H1 (cell line): ENCODE data around the gene PIM2. TPM values are rescaled to one million over a fixed set of nuclear protein-coding genes. Genes with fewer than 3 reads are reported as not detected.

ENCODE experiments used
- CTCF ChIA-PET: fragments of 300-600 bp; sonication (Branson Sonifier 250); formaldehyde crosslinking; loops from one replicate; lab custom pipeline; 2021; ENCODE audit not compliant: partially characterized antibody; lab: Charles Lee
- POLR2A ChIA-PET: fragments of 300-600 bp; sonication (Branson Sonifier 250); formaldehyde crosslinking; loops from one replicate; lab custom pipeline; 2021; ENCODE audit warnings: inconsistent platforms; ENCODE audit not compliant: partially characterized antibody; lab: Charles Lee
- DNase-seq, 2 experiments: peaks; one replicate each; pipeline versions ENCODE4 v3.0.0 to v3.0.0-alpha.2; 2010 to 2022; ENCODE audit warnings: low spot score in 2 of 2, low read depth in 1 of 2, mixed read lengths in 1 of 2
- FAIRE-seq: peaks from 2 replicates; lab custom pipeline; 2011; peaks lifted over from hg19 to GRCh38; lab: Jason Lieb, UNC
- H2AFZ ChIP-seq: 2 replicates; pipeline ENCODE4 v1.8.1; 2012; ENCODE audit warnings: low read length, inconsistent platforms
- H2AK5ac ChIP-seq: 2 replicates; pipeline ENCODE4 v1.6.1; 2013; ENCODE audit warnings: low read depth, low read length
- H2BK120ac ChIP-seq: replicated peaks from 2 replicates; pipeline ENCODE3; 2013; ENCODE audit warnings: low read depth, low read length, inconsistent platforms
- H2BK12ac ChIP-seq: 2 replicates; pipeline ENCODE4 v1.6.1; 2013; ENCODE audit warnings: low read depth, low read length
- H2BK15ac ChIP-seq: 2 replicates; pipeline ENCODE4 v1.6.1; 2013; ENCODE audit warnings: low read length
- H2BK20ac ChIP-seq: 2 replicates; pipeline ENCODE4 v1.6.1; 2013; ENCODE audit warnings: low read length
- H2BK5ac ChIP-seq: 2 replicates; pipeline ENCODE4 v1.6.1; 2013; ENCODE audit warnings: low read depth, low read length
- H3K14ac ChIP-seq: 2 replicates; pipeline ENCODE4 v1.6.1; 2013; ENCODE audit warnings: inconsistent platforms; ENCODE audit not compliant: insufficient read length
- H3K18ac ChIP-seq: 2 replicates; pipeline ENCODE4 v1.6.1; 2013; ENCODE audit warnings: low read length; ENCODE audit errors: extremely low read depth
- H3K23ac ChIP-seq: 2 replicates; pipeline ENCODE4 v1.6.1; 2013; ENCODE audit warnings: inconsistent platforms; ENCODE audit not compliant: insufficient read length
- H3K23me2 ChIP-seq: 2 replicates; pipeline ENCODE4 v1.6.1; 2013; ENCODE audit warnings: low read depth, low read length
- H3K27ac ChIP-seq: 2 replicates; pipeline ENCODE4 v1.6.1; 2011; ENCODE audit warnings: low read depth, low read length, inconsistent platforms
- H3K27me3 ChIP-seq, 4 experiments: replicated peaks in 1 of 4; 1 replicate in 1 of 4; 2 replicates in 3 of 4; pipeline versions ENCODE4 v1.6.1 to v1.8.1; 2011 to 2013; ENCODE audit warnings: low read length in 3 of 4, mild to moderate bottlenecking in 3 of 4, inconsistent platforms in 2 of 4, mixed read lengths in 2 of 4, moderate library complexity in 1 of 4; ENCODE audit not compliant: control insufficient read depth in 3 of 4, insufficient read depth in 3 of 4; ENCODE audit errors: extremely low read depth in 1 of 4
- H3K36me3 ChIP-seq, 4 experiments: 2 replicates each; pipeline versions ENCODE4 v1.6.1 to v1.8.1; 2011 to 2013; ENCODE audit warnings: mild to moderate bottlenecking in 4 of 4, low read length in 3 of 4, moderate library complexity in 2 of 4, control low read depth in 1 of 4, inconsistent platforms in 1 of 4; ENCODE audit not compliant: insufficient read depth in 4 of 4, control insufficient read depth in 2 of 4
- H3K4ac ChIP-seq: replicated peaks from 2 replicates; pipeline ENCODE3; 2013; ENCODE audit warnings: low read length, low read depth, mixed read lengths, inconsistent platforms; ENCODE audit not compliant: insufficient read length
- H3K4me1 ChIP-seq, 4 experiments: replicated peaks in 1 of 4; 1 replicate in 1 of 4; 2 replicates in 3 of 4; pipeline versions ENCODE4 v1.6.1 to v1.8.1; 2011 to 2013; ENCODE audit warnings: low read length in 3 of 4, inconsistent platforms in 2 of 4, mixed read lengths in 1 of 4; ENCODE audit not compliant: insufficient read depth in 4 of 4, control insufficient read depth in 3 of 4
- H3K4me2 ChIP-seq, 2 experiments: 2 replicates each; pipeline versions ENCODE4 v1.6.1 to v1.8.1; 2011 to 2013; ENCODE audit warnings: low read depth in 2 of 2, low read length in 2 of 2, control low read depth in 1 of 2, inconsistent platforms in 1 of 2, mild to moderate bottlenecking in 1 of 2; ENCODE audit not compliant: insufficient read depth in 1 of 2
- H3K4me3 ChIP-seq, 4 experiments: fragments of 200-600, 300-600 bp in 1 of 4; sonication (generic), shearing (Covaris generic), sonication (Bioruptor Twin) in 1 of 4; 2 replicates each; pipeline versions ENCODE4 v1.5.1 to v1.8.1; 2011 to 2016; ENCODE audit warnings: low read length in 4 of 4, low read depth in 3 of 4, control low read depth in 2 of 4, inconsistent platforms in 2 of 4, mild to moderate bottlenecking in 2 of 4, mixed read lengths in 1 of 4, moderate library complexity in 1 of 4; ENCODE audit not compliant: insufficient read depth in 2 of 4; ENCODE audit errors: extremely low read depth in 1 of 4
- H3K56ac ChIP-seq: replicated peaks from 2 replicates; pipeline ENCODE3; 2013; ENCODE audit warnings: low read depth, mild to moderate bottlenecking, mixed read lengths, low read length, inconsistent platforms; ENCODE audit not compliant: insufficient read length
- H3K79me1 ChIP-seq: 2 replicates; pipeline ENCODE4 v1.6.1; 2013; ENCODE audit warnings: low read depth, low read length, control low read depth
- H3K79me2 ChIP-seq, 2 experiments: 2 replicates each; pipeline versions ENCODE4 v1.6.1 to v1.8.1; 2012 to 2013; ENCODE audit warnings: low read length in 2 of 2, mild to moderate bottlenecking in 2 of 2, inconsistent platforms in 1 of 2; ENCODE audit not compliant: insufficient read depth in 2 of 2, control insufficient read depth in 1 of 2
- H3K9ac ChIP-seq, 4 experiments: replicated peaks in 1 of 4; 1 replicate in 1 of 4; 2 replicates in 3 of 4; pipeline versions ENCODE4 v1.6.1 to v1.8.1; 2011 to 2013; ENCODE audit warnings: low read depth in 3 of 4, low read length in 3 of 4, control low read depth in 2 of 4, mild to moderate bottlenecking in 2 of 4, moderate library complexity in 2 of 4, inconsistent platforms in 1 of 4; ENCODE audit errors: extremely low read depth in 1 of 4
- H3K9me3 ChIP-seq, 2 experiments: 2 replicates each; pipeline versions ENCODE4 v1.6.1 to v1.8.1; 2012 to 2013; ENCODE audit warnings: mild to moderate bottlenecking in 2 of 2, moderate library complexity in 2 of 2, control low read depth in 1 of 2, inconsistent platforms in 1 of 2, low read depth in 1 of 2, low read length in 1 of 2, mixed read lengths in 1 of 2; ENCODE audit not compliant: insufficient read depth in 2 of 2
- H4K20me1 ChIP-seq, 2 experiments: replicated peaks in 1 of 2; 2 replicates each; pipeline versions ENCODE3 to v1.8.1; 2011 to 2013; ENCODE audit warnings: inconsistent platforms in 2 of 2, low read length in 2 of 2, mild to moderate bottlenecking in 1 of 2; ENCODE audit not compliant: insufficient read depth in 2 of 2, control insufficient read depth in 1 of 2
- H4K5ac ChIP-seq: 2 replicates; pipeline ENCODE4 v1.6.1; 2013; ENCODE audit warnings: low read length, low read depth, mixed read lengths, inconsistent platforms; ENCODE audit not compliant: insufficient read length
- H4K8ac ChIP-seq: 2 replicates; pipeline ENCODE4 v1.8.0; 2013; ENCODE audit warnings: mild to moderate bottlenecking, moderate library complexity, low read length, inconsistent platforms; ENCODE audit not compliant: insufficient read depth; ENCODE audit errors: extremely low read depth
- H4K91ac ChIP-seq: replicated peaks from 2 replicates; pipeline ENCODE3; 2013; ENCODE audit warnings: low read length, mixed read lengths, inconsistent platforms; ENCODE audit not compliant: insufficient read length
- POLR2A ChIP-seq, 2 experiments: IDR thresholded peaks; 1 replicate in 1 of 2; 2 replicates in 1 of 2; pipeline ENCODE4 v1.6.1; 2011; ENCODE audit warnings: low read depth in 2 of 2, low read length in 2 of 2, mild to moderate bottlenecking in 2 of 2; ENCODE audit errors: control extremely low read depth in 1 of 2
- SIRT6 ChIP-seq: IDR thresholded peaks from one replicate; pipeline ENCODE4 v1.7.1; 2012; ENCODE audit warnings: low read length, inconsistent platforms
- WGBS, 2 experiments: shearing (Covaris generic) in 1 of 2; methylation state at CpG; one replicate each; pipeline versions ENCODE4 v1.1.6 to v1.1.7; 2013 to 2015; ENCODE audit warnings: low lambda C conversion rate in 2 of 2, mixed read lengths in 2 of 2, inconsistent platforms in 1 of 2, low coverage in 1 of 2, missing lambda C conversion rate in 1 of 2; ENCODE audit not compliant: insufficient replicate concordance in 2 of 2, insufficient coverage in 1 of 2, insufficient read length in 1 of 2; ENCODE audit errors: extremely low coverage in 1 of 2, missing lambda C conversion rate in 1 of 2; 5-methylcytosine and 5-hydroxymethylcytosine counted together
- polyA plus RNA-seq, 7 experiments: library from polyadenylated mRNA; depleted of rRNA in 3 of 7; stranded (reverse) in 5 of 7; unstranded in 2 of 7; fragments of >200 nt in 5 of 7; fragments of 200-250 nt in 2 of 7; gene quantifications; 1 replicate in 5 of 7; 2 replicates in 1 of 7; 4 replicates in 1 of 7; pipeline versions ENCODE4 v1.2.1 to v1.2.3, GENCODE V29; 2011 to 2013; ENCODE audit warnings: missing spikeins in 2 of 7, mixed read lengths in 2 of 7
- total RNA-seq: library from RNA; stranded (reverse); fragmentation: NEBNext Ultra II Directional; extraction: Animal tissue kit (Norgen Biotek cat#: 25700); gene quantifications from 2 replicates; pipeline ENCODE4 v1.2.1, GENCODE V29; 2021

Gene PIM2
- total and polyA plus RNA-seq, 2 of the 8 experiments (the other 6 are each of a cell fraction or from before 2014, with no cell fraction given): 180 to 203 TPM

GRCh38 chrX:48909703-48910294 lies 9.0 kb downstream of the PIM2 start:
- Histone ChIP-seq H2BK120ac (no peak overlapping the region), H3K14ac (no peak overlapping the region), H3K27me3 (no peaks in the 10 kb centered on the region), H3K79me2 (peaks cover 0 to 16% of the 10 kb centered on the region in 2 experiments; a peak in 2 of 4 replicates), H2BK5ac (no peak overlapping the region), H3K9me3 (no peaks in the 10 kb centered on the region), H4K8ac (no peak overlapping the region), H2BK12ac (no peak overlapping the region), H3K23ac (no peak overlapping the region), H3K4me3 (no peak overlapping the region), H2BK20ac (no peak overlapping the region), H2BK15ac (no peak overlapping the region), H3K23me2 (no peaks in the 10 kb centered on the region), H3K4me2 (no peak overlapping the region; a peak in 1 of 4 replicates), H3K79me1 (no peaks in the 10 kb centered on the region; the same call in 1 of the 2 replicates), H3K4me1 (peaks cover 0 to 3% (median 0%) of the 10 kb centered on the region in 4 experiments; a peak in 4 of 7 replicates), H3K9ac (no peak overlapping the region), H3K27ac (no peak overlapping the region), H3K18ac (no peak overlapping the region), H4K5ac (no peak overlapping the region), H3K56ac (no peak overlapping the region), H3K36me3 (peaks cover 9 to 29% (median 18%) of the 10 kb centered on the region in 4 experiments; a peak in 7 of 8 replicates), H2AFZ (no peak overlapping the region), H3K4ac (no peak overlapping the region), H2AK5ac (no peak overlapping the region), H4K91ac (no peak overlapping the region), H4K20me1 (peaks cover 4 to 7% of the 10 kb centered on the region in 2 experiments)
- TF ChIP-seq POLR2A (IDR thresholded peaks at IDR 0.05; ENCODE audit: control extremely low read depth in 1 of 2, low read depth in 2 of 2, low read length in 2 of 2) (peak in 1 of 2 experiments; percentile 59; a peak in 1 of 3 replicates), SIRT6 (no peak)
- WGBS, 2 experiments: 95% methylated on average over 7 of the region's 17 CpGs; no CpG with 5 or more reads in 1 of the 2 experiments
- DNase-seq (no peak), FAIRE-seq (no peak)
- ChIA-PET POLR2A (interaction anchor here (0.7 to 30.9 kb wide), 5 partner anchors 9 to 47 kb away, joined by 3 to 572 read pairs (median 4); partner anchors contain the start of genes OTUD5, PQBP1 and TIMM17B), CTCF (interaction anchor here (0.6 to 1.6 kb wide), 3 partner anchors 12 to 36 kb away, joined by 3 to 4 read pairs (median 3); partner anchors contain the start of genes PQBP1 and TIMM17B)
